ENCODE data around the gene OR2H1.

The OR2H1 gene

DNA sequence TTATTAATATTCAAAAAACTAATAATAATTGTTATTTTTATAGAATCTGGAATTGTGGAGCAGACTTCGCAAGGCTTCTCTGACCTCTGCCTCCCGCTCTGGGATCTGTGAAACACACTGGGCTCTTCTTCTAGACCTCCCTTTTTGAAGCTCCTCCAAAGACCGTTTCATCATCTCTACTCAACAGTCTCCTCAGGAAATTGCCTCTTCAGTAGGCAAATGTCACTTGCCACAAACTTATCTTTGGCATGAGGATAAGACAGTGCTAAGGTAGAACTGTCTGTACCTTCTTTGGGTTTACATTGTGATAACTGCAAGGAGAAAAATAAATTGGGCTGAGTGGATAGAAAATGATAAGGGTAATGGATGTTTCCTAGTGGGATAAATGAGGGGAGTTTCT, 33.1 kb downstream of the OR2H1 start:
- no peak overlapping the region for H3K4me3 ChIP-seq (ENCODE audit: low read depth, low read length)
- TF ChIP-seq, protein P1, sequence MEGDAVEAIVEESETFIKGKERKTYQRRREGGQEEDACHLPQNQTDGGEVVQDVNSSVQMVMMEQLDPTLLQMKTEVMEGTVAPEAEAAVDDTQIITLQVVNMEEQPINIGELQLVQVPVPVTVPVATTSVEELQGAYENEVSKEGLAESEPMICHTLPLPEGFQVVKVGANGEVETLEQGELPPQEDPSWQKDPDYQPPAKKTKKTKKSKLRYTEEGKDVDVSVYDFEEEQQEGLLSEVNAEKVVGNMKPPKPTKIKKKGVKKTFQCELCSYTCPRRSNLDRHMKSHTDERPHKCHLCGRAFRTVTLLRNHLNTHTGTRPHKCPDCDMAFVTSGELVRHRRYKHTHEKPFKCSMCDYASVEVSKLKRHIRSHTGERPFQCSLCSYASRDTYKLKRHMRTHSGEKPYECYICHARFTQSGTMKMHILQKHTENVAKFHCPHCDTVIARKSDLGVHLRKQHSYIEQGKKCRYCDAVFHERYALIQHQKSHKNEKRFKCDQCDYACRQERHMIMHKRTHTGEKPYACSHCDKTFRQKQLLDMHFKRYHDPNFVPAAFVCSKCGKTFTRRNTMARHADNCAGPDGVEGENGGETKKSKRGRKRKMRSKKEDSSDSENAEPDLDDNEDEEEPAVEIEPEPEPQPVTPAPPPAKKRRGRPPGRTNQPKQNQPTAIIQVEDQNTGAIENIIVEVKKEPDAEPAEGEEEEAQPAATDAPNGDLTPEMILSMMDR (IDR thresholded peaks at IDR 0.05; ENCODE audit: low read depth, low read length): no peak

DNA sequence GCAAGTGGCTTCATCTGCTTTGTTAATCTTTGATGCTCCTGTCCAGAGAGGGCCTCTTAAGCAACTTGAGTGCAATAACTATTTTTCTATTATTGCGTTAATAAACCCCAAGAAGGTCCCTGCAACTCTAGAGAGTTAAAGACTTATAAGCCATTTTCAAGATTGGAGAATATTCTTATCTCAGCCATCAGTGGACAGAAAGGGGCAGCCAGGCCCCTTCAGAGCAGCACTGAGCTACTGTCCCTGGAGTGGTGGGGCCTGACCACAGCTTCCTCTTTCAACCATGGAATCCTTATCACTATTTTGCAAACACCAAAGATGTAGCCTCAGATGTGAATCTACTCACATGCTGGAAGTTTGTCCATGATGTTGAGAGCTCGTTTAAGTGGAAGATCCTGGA, 33.6 kb downstream of the OR2H1 start:
- TF ChIP-seq, protein P1 (IDR thresholded peaks at IDR 0.05; ENCODE audit: low read depth, low read length): no peak
- no peak overlapping the region for H3K4me3 ChIP-seq (ENCODE audit: low read depth, low read length)

DNA sequence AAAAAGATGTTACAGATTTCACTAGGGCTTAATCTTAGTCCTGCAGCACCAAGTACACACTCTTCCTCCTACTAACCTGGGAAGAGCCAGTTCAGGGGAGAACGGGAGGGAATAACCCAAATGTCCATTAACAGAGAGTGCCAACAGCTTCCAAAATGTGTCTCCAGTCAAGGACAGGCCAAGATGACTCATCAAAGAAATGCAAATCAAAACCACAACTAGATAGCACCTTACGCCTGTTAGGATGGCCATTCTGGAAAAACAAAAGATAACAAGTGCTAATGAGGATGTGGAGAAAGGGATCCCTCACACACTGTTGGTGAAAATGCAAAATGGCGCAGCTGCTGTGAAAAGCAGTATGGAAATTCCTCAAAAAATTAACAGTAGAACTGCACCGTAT, 34.6 kb downstream of the OR2H1 start:
- H3K4me3 ChIP-seq (ENCODE audit: low read depth, low read length): no peak overlapping the region
- TF ChIP-seq, protein P1 (IDR thresholded peaks at IDR 0.05; ENCODE audit: low read depth, low read length): no peak

DNA sequence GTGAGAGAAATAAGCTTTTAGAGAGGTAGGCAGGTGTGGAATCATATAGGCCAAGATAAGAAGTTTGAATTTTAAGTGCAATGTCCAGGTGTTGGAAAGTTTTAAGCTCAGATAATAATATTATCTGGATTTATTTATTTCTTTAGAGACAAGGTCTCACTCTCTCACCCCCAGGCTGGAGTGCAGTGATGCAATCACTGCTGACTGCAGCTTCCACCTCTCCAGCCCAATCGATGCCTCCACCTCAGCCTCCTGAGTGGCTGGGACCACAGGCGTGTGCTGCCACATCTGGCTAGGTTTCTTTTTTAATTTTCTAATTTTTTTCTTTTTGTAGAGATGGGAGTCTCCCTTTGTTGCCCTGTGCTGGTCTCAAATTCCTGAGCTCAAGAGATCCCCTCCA, 36.3 kb downstream of the OR2H1 start:
- TF ChIP-seq, protein P1 (IDR thresholded peaks at IDR 0.05; ENCODE audit: low read depth, low read length): no peak
- no peak overlapping the region for H3K4me3 ChIP-seq (ENCODE audit: low read depth, low read length)

DNA sequence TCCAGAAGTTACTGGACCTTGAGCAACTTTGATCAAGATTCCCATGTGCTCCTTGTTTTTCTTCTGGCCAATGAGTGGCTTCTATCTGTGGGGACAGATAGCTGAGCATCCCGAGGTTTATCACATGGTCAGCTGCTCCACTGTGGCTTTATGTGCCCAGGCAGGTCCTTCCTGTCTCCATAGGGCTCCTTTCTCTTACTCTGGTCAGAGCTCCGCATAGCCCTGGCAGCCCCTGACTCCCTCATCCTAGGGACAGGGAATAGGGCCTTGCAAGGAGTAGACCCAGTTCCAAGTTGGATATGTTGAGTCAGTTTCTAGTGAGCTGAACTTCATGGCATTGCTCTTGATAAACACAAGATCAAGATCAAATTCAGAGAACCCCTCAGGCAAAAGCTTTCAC, 37.2 kb downstream of the OR2H1 start:
- H3K4me3 ChIP-seq (ENCODE audit: low read depth, low read length): no peak overlapping the region
- TF ChIP-seq, protein P1 (IDR thresholded peaks at IDR 0.05; ENCODE audit: low read depth, low read length): no peak

DNA sequence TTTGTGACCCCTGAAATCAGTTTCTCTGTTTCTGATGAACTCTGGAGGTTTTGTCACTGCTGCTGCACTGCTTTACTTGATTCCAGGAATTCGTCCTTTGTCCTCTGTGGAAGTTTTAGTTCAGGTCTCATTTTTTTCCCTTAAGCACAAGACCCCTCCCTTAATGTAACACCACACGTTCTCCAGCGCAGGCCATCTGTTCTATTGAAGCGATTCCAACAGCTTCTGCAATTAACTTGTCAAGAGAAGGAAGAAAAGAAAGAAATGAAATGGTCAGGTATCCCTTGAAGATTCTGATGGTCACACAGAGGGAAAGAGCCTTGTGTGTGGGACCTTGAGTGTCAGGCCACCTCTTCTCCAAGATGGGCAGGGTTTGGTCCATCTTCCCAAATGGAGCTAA, 38.6 kb downstream of the OR2H1 start:
- TF ChIP-seq, protein P1 (IDR thresholded peaks at IDR 0.05; ENCODE audit: low read depth, low read length): no peak
- no peak overlapping the region for H3K4me3 ChIP-seq (ENCODE audit: low read depth, low read length)

DNA sequence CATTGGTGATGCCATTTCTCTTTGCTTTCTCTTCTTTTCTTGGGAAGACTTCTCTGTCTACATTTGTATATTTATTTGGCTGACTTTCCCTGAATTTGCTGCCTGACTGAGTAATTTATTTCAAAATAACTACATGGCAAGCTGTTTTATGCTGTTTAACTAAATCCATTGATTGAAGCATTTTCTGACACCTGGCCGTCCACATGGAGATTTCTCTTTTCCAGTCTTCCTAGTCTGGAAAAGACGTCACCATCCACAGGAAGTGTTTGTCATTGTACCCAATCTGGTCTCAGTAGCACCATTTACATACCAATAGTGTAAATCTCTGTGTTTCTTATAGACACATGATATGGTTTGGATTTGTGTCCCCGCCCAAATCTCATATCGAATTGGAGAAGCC, 40.0 kb downstream of the OR2H1 start:
- TF ChIP-seq, protein P1 (IDR thresholded peaks at IDR 0.05; ENCODE audit: low read depth, low read length): no peak
- no peak overlapping the region for H3K4me3 ChIP-seq (ENCODE audit: low read depth, low read length)
